OCI-LY7 (cell line): ENCODE measurements around the gene TP53I11.

Source experiments
- EZH2phosphoT487 ChIP-seq: fragments of 200-600 bp; sonication (generic); IDR thresholded peaks from 2 replicates; pipeline ENCODE4 v1.6.1; 2018; ENCODE audit warnings: low read depth, borderline replicate concordance, mild to moderate bottlenecking, mixed run types, antibody characterized with exemption, low read length, moderate library complexity, mixed read lengths
- TF ChIP-seq, protein P1 (sequence below): fragments of 200-600 bp; sonication (generic); conservative IDR thresholded peaks from 2 replicates; pipeline ENCODE4 v1.5.1; 2014; ENCODE audit warnings: mild to moderate bottlenecking, antibody characterized with exemption, low read length, moderate library complexity, mixed read lengths

DNA sequence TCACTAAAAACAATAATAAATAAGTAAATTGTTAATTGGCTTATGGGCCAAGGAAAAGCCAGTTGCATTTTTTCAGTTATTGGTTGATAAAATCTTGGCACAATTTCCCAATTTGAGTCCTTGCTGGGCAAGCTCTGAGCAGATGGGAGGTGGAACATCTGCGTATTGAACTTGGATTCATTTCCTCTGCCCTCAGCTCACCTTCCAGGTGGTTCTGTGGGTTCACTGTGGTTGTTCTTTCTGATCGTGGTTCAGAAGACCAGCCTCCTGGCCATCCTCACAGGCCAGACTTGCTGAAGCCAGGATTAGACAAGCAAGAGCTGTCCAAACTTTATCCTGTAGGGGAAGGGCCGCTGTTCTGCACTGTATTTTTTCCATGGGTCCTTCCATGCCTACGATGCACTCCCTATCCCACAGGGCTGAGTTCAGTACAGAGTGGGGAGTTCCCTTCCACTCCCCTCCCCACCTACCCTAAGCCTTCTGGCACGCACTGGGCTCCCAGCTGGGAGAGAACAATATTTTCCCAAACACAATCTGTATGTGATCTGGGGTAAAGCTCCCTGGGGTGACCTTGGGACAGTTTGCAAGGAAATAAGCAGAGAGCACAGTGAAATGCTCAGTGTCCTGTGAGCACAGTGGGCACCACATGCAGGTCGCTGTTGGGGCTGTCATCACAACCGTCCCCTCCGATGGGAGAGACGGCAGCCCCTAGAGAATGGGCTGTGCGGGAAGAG, 43.5 kb upstream of the TP53I11 start:
- TF ChIP-seq, protein P1, sequence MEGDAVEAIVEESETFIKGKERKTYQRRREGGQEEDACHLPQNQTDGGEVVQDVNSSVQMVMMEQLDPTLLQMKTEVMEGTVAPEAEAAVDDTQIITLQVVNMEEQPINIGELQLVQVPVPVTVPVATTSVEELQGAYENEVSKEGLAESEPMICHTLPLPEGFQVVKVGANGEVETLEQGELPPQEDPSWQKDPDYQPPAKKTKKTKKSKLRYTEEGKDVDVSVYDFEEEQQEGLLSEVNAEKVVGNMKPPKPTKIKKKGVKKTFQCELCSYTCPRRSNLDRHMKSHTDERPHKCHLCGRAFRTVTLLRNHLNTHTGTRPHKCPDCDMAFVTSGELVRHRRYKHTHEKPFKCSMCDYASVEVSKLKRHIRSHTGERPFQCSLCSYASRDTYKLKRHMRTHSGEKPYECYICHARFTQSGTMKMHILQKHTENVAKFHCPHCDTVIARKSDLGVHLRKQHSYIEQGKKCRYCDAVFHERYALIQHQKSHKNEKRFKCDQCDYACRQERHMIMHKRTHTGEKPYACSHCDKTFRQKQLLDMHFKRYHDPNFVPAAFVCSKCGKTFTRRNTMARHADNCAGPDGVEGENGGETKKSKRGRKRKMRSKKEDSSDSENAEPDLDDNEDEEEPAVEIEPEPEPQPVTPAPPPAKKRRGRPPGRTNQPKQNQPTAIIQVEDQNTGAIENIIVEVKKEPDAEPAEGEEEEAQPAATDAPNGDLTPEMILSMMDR = no peak
- no peak for TF ChIP-seq EZH2phosphoT487
